Tibial nerve (tissue), 4 donors: ENCODE results near the gene ABCD2.
"Not testable (repeated sequence)": the region's sequence is repeated elsewhere in the genome, so short reads cannot be mapped to it uniquely, and the experiment has no call there.

Experiments
- EP300 ChIP-seq, 2 donors: sonication (generic); formaldehyde crosslinking; IDR thresholded peaks; one replicate each; pipeline ENCODE4 v1.6.1; 2017; ENCODE audit warnings: antibody characterized with exemption in 2 of 2, mild to moderate bottlenecking in 1 of 2
- POLR2A ChIP-seq, 2 donors: fragments of 450-650 bp; IDR thresholded peaks; one replicate each; pipeline ENCODE4 v1.6.1; 2017; ENCODE audit warnings: antibody characterized with exemption in 2 of 2, mild to moderate bottlenecking in 2 of 2, moderate library complexity in 2 of 2
- TF ChIP-seq, protein P1 (sequence below), 5 experiments: fragments of 200-600 bp in 3 of 5; fragments of 450-650 bp in 2 of 5; sonication (generic) in 3 of 5; IDR thresholded peaks; one replicate each; pipeline ENCODE4 v1.5.1; 2016 to 2019; ENCODE audit warnings: antibody characterized with exemption in 5 of 5, mild to moderate bottlenecking in 3 of 5, moderate library complexity in 2 of 5

DNA sequence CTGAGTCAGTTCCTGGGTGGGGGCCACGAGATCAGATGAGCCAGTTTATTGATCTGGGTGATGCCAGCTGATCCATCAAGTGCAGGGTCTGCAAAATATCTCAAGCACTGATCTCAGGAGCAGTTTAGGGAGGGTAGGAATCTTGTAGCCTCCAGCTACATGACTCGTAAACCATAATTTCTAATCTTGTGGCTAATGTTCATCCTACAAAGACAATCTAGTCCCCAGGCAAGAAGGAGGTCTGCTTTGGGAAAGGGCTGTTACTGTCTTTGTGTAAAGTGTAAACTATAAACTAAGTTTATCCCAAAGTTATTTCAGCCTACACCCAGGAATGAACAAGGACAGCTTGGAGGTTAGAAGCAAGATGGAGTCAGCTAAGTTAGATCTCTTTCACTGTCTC, 75.4 kb downstream of the ABCD2 start:
- TF ChIP-seq EP300, POLR2A (IDR thresholded peaks at IDR 0.05): not testable (repeated sequence)
- TF ChIP-seq, protein P1, sequence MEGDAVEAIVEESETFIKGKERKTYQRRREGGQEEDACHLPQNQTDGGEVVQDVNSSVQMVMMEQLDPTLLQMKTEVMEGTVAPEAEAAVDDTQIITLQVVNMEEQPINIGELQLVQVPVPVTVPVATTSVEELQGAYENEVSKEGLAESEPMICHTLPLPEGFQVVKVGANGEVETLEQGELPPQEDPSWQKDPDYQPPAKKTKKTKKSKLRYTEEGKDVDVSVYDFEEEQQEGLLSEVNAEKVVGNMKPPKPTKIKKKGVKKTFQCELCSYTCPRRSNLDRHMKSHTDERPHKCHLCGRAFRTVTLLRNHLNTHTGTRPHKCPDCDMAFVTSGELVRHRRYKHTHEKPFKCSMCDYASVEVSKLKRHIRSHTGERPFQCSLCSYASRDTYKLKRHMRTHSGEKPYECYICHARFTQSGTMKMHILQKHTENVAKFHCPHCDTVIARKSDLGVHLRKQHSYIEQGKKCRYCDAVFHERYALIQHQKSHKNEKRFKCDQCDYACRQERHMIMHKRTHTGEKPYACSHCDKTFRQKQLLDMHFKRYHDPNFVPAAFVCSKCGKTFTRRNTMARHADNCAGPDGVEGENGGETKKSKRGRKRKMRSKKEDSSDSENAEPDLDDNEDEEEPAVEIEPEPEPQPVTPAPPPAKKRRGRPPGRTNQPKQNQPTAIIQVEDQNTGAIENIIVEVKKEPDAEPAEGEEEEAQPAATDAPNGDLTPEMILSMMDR (IDR thresholded peaks at IDR 0.05), result not testable (repeated sequence)
